ENCODE measurements around the gene FSCB.

DNA sequence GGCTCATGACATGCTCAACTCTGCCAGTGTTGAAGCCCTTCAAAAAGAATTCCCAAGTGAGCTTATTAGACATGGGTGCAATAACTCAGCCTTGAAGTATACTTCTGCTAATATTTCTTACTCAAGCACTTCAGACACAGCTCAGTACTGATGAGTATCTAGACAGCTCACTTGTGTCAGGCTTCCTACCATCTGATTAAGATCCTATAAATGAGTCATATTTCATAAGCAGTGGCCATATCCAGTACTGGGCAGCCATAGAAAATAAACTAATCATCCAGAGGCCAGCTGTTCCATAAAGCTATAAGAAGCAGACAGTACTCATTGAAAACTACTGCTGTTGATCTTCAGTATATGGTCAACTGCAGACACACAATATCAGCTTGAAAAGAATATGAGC is 12.9 kb downstream of the FSCB start:
- TF ChIP-seq, protein P1, sequence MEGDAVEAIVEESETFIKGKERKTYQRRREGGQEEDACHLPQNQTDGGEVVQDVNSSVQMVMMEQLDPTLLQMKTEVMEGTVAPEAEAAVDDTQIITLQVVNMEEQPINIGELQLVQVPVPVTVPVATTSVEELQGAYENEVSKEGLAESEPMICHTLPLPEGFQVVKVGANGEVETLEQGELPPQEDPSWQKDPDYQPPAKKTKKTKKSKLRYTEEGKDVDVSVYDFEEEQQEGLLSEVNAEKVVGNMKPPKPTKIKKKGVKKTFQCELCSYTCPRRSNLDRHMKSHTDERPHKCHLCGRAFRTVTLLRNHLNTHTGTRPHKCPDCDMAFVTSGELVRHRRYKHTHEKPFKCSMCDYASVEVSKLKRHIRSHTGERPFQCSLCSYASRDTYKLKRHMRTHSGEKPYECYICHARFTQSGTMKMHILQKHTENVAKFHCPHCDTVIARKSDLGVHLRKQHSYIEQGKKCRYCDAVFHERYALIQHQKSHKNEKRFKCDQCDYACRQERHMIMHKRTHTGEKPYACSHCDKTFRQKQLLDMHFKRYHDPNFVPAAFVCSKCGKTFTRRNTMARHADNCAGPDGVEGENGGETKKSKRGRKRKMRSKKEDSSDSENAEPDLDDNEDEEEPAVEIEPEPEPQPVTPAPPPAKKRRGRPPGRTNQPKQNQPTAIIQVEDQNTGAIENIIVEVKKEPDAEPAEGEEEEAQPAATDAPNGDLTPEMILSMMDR (IDR thresholded peaks at IDR 0.05): no peak
- TF ChIP-seq POLR2A (IDR thresholded peaks at IDR 0.05; ENCODE audit: low read depth) (no peak), EP300 (IDR thresholded peaks at IDR 0.05) (no peak)

All from esophagus muscularis mucosa (tissue), 4 donors.